Naive thymus-derived CD4-positive, alpha-beta T cell (primary cell): ENCODE results near the gene OFD1. TPM values are rescaled to one million over a fixed set of nuclear protein-coding genes. Genes with fewer than 3 reads are reported as not detected.

ENCODE experiments used
- ATAC-seq: fragments of 150-1000 bp; cut with Tn5 transposase; 2 replicates; pipeline ENCODE4 v1.10.0; 2021; ENCODE audit warnings: mild to moderate bottlenecking, moderate library complexity
- CTCF ChIA-PET: fragments of 350-600 bp; sonication (Branson Sonifier 250); formaldehyde crosslinking; loops from one replicate; lab custom pipeline; 2021; ENCODE audit warnings: antibody characterized with exemption; lab: Charles Lee
- POLR2A ChIA-PET: fragments of 350-600 bp; sonication (Branson Sonifier 250); formaldehyde crosslinking; loops from one replicate; lab custom pipeline; 2021; ENCODE audit warnings: antibody characterized with exemption, inconsistent platforms; lab: Charles Lee
- DNase-seq, 9 donors: peaks; one replicate each; pipeline versions ENCODE4 v3.0.0 to v3.0.0-alpha.2; 2020 to 2022; ENCODE audit warnings: mixed read lengths in 1 of 9
- H3K27ac ChIP-seq: one replicate; pipeline ENCODE4 v1.7.0; 2013; ENCODE audit warnings: mild to moderate bottlenecking, low read depth, low read length, moderate library complexity
- H3K27me3 ChIP-seq, 2 donors: one replicate each; pipeline ENCODE4 v1.7.0; 2013; ENCODE audit warnings: low read length in 2 of 2, mild to moderate bottlenecking in 2 of 2, moderate library complexity in 2 of 2; ENCODE audit not compliant: control insufficient read depth in 2 of 2, insufficient read depth in 2 of 2
- H3K36me3 ChIP-seq, 3 experiments: 1 replicate in 2 of 3; 2 replicates in 1 of 3; pipeline ENCODE4 v1.7.0; 2013; ENCODE audit warnings: low read length in 3 of 3, mild to moderate bottlenecking in 3 of 3, moderate library complexity in 1 of 3; ENCODE audit not compliant: insufficient read depth in 3 of 3, control insufficient read depth in 2 of 3
- H3K4me1 ChIP-seq, 2 donors: one replicate each; pipeline ENCODE4 v1.7.0; 2013; ENCODE audit warnings: low read length in 2 of 2, mild to moderate bottlenecking in 2 of 2, moderate library complexity in 1 of 2; ENCODE audit not compliant: control insufficient read depth in 2 of 2, insufficient read depth in 2 of 2
- H3K4me3 ChIP-seq: 2 replicates; pipeline ENCODE4 v1.7.0; 2013; ENCODE audit warnings: mild to moderate bottlenecking, low read length
- H3K9me3 ChIP-seq, 3 experiments: 1 replicate in 2 of 3; 2 replicates in 1 of 3; pipeline ENCODE4 v1.7.0; 2013; ENCODE audit warnings: low read length in 3 of 3; ENCODE audit not compliant: control insufficient read depth in 2 of 3
- H3K27ac Mint-ChIP-seq, 9 donors: one replicate each; pipeline ENCODE4 v1.8.0; 2020 to 2022; ENCODE audit warnings: mixed read lengths in 9 of 9, mild to moderate bottlenecking in 8 of 9, moderate library complexity in 5 of 9, inconsistent platforms in 2 of 9
- H3K27me3 Mint-ChIP-seq, 5 donors: one replicate each; pipeline ENCODE4 v1.8.0; 2021 to 2022; ENCODE audit warnings: mixed read lengths in 5 of 5, mild to moderate bottlenecking in 1 of 5
- H3K36me3 Mint-ChIP-seq, 5 donors: one replicate each; pipeline ENCODE4 v1.8.0; 2020 to 2022; ENCODE audit warnings: mixed read lengths in 5 of 5, mild to moderate bottlenecking in 3 of 5, inconsistent platforms in 1 of 5
- H3K4me1 Mint-ChIP-seq, 7 donors: one replicate each; pipeline ENCODE4 v1.8.0; 2020 to 2022; ENCODE audit warnings: mixed read lengths in 7 of 7, mild to moderate bottlenecking in 3 of 7, inconsistent platforms in 1 of 7
- H3K4me3 Mint-ChIP-seq, 10 donors: one replicate each; pipeline ENCODE4 v1.8.0; 2020 to 2022; ENCODE audit warnings: mild to moderate bottlenecking in 10 of 10, mixed read lengths in 10 of 10, moderate library complexity in 6 of 10, inconsistent platforms in 2 of 10
- H3K9me3 Mint-ChIP-seq, 11 donors: one replicate each; pipeline ENCODE4 v1.8.0; 2020 to 2022; ENCODE audit warnings: mixed read lengths in 11 of 11, mild to moderate bottlenecking in 4 of 11, inconsistent platforms in 1 of 11, moderate library complexity in 1 of 11
- intact Hi-C, 2 donors: fragments of 100-400 bp; cut with micrococcal nuclease; formaldehyde crosslinking; loops; one replicate each; pipeline ENCODE4 v1.15.1; 2023
- polyA plus RNA-seq, 2 donors: library from polyadenylated mRNA; unstranded; fragments of 300-500 nt; fragmentation: Illumina TruSeq; gene quantifications; one replicate each; pipeline ENCODE4 v1.2.3, GENCODE V29; 2021
- total RNA-seq, 6 experiments: library from RNA in 5 of 6; stranded (reverse) in 5 of 6; gene quantifications; 1 replicate in 5 of 6; 2 replicates in 1 of 6; pipeline ENCODE4 v1.2.3 and lab custom pipeline; 2021 to 2026

The OFD1 gene
- total and polyA plus RNA-seq, 7 experiments from 2014 or later: 30.4 to 142 (median 50.4) TPM

DNA sequence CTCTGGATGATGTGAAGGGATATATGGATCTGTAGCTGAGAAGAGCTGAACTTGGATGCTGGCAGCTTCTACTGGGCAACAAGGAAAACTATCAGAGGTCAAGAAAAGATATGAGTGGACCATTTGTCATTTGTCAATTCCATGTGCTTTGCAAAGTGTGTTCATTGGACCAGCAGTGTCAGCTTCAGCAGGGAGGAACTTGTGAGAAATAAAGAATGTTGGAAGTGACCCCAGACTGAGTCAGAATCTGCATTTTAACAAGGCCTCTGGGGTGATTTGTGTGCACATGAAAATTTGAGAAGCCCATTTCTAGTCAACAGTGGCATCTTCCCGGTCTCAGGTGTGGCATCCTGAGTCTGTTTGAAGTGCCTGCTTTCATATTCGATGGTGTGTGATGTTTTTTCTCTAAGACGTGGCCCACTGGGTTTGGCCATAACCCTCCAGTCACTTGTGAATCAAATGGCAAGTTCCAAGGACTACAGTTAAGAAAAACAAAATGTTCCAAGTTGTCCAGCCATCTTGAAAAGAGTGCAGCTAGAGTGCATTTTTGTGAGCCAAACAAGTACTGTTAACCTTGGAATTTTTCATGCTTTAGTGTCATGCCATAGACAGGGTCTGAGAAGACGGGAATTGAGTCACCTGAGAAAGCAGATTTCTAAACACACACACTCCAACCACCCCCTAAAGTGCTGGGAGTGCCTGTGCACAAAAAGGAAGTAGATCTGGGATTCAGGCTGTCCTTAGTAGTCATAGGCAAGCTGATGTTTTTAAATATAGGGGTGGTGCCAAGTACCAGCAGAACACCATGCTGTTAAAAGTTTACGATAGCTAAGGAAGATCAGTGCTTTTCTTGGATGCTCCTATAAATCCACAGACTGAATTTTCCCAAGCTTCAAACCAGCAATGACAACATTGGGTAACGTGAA lies 55.9 kb downstream of the OFD1 start:
- ATAC-seq (no peak), DNase-seq (no peak)
- Mint-ChIP-seq H3K27ac (no peak overlapping the region), H3K9me3 (peaks cover 0 to 2% (median 0%) of the 10 kb centered on the region in 11 donors), H3K4me3 (no peak overlapping the region), H3K36me3 (no peaks in the 10 kb centered on the region), H3K4me1 (no peaks in the 10 kb centered on the region), H3K27me3 (no peaks in the 10 kb centered on the region)
- CTCF ChIA-PET: no interaction called here
- POLR2A ChIA-PET: no interaction called here
- no peaks in the 10 kb centered on the region for H3K36me3 ChIP-seq
- H3K27me3 ChIP-seq: no peaks in the 10 kb centered on the region
- H3K4me1 ChIP-seq: no peaks in the 10 kb centered on the region
- H3K27ac ChIP-seq: no peak overlapping the region
- no peaks in the 10 kb centered on the region for H3K9me3 ChIP-seq
- H3K4me3 ChIP-seq: no peak overlapping the region
- intact Hi-C loops: no loop called here

DNA sequence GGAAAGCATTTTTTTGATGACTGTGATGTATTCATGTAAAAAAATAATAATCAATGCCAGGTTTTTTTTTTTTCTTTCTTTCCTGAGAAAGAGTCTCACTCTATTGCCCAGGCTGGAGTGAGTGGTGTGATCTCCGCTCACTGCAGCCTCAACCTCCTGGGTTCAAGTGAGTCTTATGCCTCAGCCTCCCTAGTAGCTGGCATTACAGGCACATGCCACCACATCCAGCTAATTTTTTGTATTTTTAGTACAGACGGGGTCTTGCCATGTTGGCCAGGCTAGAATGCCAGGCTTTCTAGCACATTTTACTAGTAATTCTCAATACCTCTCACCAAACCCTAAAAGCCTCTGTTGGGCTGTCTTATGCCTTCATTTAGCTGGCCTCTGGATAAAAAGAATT lies 56.6 kb downstream of the OFD1 start:
- Histone ChIP-seq H3K27me3 (no peaks in the 10 kb centered on the region), H3K36me3 (no peaks in the 10 kb centered on the region), H3K4me1 (no peaks in the 10 kb centered on the region), H3K27ac (no peak overlapping the region), H3K9me3 (no peaks in the 10 kb centered on the region), H3K4me3 (no peak overlapping the region)
- ChIA-PET POLR2A (no interaction called here), CTCF (no interaction called here)
- H3K36me3 Mint-ChIP-seq: no peaks in the 10 kb centered on the region
- DNase-seq (no peak), ATAC-seq (no peak)
- peaks cover 0 to 2% (median 0%) of the 10 kb centered on the region in 11 donors for H3K9me3 Mint-ChIP-seq
- H3K27ac Mint-ChIP-seq: no peak overlapping the region
- no peak overlapping the region for H3K4me3 Mint-ChIP-seq
- no peaks in the 10 kb centered on the region for H3K4me1 Mint-ChIP-seq
- no peaks in the 10 kb centered on the region for H3K27me3 Mint-ChIP-seq
- intact Hi-C loops: no loop called here

DNA sequence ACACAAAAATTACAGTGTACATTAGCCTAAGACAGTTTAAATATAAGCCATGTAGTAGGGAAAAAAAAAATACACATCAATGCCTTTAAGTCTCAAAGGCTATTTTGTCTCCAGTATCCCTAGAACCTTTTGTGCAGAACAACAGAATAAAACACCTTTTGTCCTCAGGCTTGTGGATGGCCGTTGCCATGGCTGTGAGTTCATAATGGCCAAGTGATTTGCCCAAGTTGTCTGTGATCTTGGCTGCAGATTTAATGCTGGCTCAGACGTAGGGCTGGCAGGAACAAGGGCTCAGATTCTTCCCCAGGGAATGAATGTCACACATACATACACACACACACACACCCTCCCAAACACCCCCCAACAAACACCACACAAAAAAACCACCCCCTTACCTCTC lies 57.0 kb downstream of the OFD1 start:
- Histone ChIP-seq H3K27me3 (no peaks in the 10 kb centered on the region), H3K9me3 (no peaks in the 10 kb centered on the region), H3K4me1 (no peaks in the 10 kb centered on the region), H3K4me3 (no peak overlapping the region), H3K36me3 (no peaks in the 10 kb centered on the region), H3K27ac (no peak overlapping the region)
- DNase-seq: no peak
- Mint-ChIP-seq H3K36me3 (no peaks in the 10 kb centered on the region), H3K27ac (no peak overlapping the region), H3K9me3 (peaks cover 0 to 2% (median 0%) of the 10 kb centered on the region in 11 donors), H3K4me1 (no peaks in the 10 kb centered on the region), H3K4me3 (no peak overlapping the region), H3K27me3 (no peaks in the 10 kb centered on the region)
- intact Hi-C loops: no loop called here
- CTCF ChIA-PET: no interaction called here
- no peak for ATAC-seq
- POLR2A ChIA-PET: no interaction called here

DNA sequence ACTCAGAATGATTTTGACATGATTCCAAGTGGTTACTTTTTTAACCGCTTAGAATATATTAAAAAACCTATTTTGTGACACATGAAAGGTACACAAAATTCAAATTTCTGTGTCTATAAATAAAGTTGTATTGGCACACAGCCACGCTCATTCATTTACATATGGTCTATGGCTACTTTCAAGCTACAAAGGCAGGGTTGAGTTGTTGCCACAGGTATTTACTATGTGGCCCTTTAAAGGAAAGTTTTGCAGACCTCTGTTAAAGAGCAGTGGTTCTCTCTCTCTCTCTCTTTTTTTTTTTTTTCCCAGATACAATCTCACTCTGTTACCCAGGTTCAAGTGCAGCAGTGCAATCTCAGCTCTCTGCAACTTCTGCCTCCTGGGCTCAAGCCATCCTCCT lies 59.3 kb downstream of the OFD1 start:
- no peaks in the 10 kb centered on the region for H3K36me3 ChIP-seq
- POLR2A ChIA-PET: no interaction called here
- no peak overlapping the region for H3K4me3 ChIP-seq
- H3K27ac ChIP-seq: no peak overlapping the region
- no peaks in the 10 kb centered on the region for H3K36me3 Mint-ChIP-seq
- no peaks in the 10 kb centered on the region for H3K9me3 ChIP-seq
- H3K4me1 Mint-ChIP-seq: no peaks in the 10 kb centered on the region
- H3K4me3 Mint-ChIP-seq: no peak overlapping the region
- peaks cover 0 to 1% (median 0%) of the 10 kb centered on the region in 5 donors for H3K27me3 Mint-ChIP-seq
- intact Hi-C loops: no loop called here
- peaks cover 0 to 3% (median 0%) of the 10 kb centered on the region in 11 donors for H3K9me3 Mint-ChIP-seq
- H3K27ac Mint-ChIP-seq: no peak overlapping the region
- no peak for DNase-seq
- no peaks in the 10 kb centered on the region for H3K4me1 ChIP-seq
- ATAC-seq: no peak
- CTCF ChIA-PET: no interaction called here
- no peaks in the 10 kb centered on the region for H3K27me3 ChIP-seq

DNA sequence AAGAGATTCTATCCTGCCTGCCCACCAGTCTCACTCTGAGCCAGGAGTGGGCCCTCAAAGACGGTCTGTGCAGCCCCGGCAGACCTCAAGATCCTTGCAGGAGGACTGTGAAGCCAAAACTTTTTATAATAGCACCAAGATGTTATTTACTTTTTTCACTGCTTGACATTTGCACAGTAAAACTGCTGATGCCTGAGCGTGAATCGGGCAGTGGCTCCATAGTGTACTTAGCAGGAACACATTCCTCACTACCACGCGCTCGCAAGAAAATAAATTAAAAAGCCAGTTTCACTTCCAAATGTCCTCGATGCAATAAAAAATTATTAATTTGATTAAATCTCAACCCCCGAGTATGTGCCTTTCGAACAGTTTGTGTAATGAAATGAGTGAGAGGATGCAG lies 59.9 kb downstream of the OFD1 start:
- H3K36me3 ChIP-seq: no peaks in the 10 kb centered on the region
- ChIA-PET CTCF (no interaction called here), POLR2A (no interaction called here)
- no peaks in the 10 kb centered on the region for H3K36me3 Mint-ChIP-seq
- H3K9me3 ChIP-seq: no peaks in the 10 kb centered on the region
- H3K27me3 ChIP-seq: no peaks in the 10 kb centered on the region
- intact Hi-C loops: no loop called here
- no peak overlapping the region for H3K4me3 ChIP-seq
- H3K9me3 Mint-ChIP-seq: peaks cover 0 to 3% (median 0%) of the 10 kb centered on the region in 11 donors
- no peak for DNase-seq
- no peaks in the 10 kb centered on the region for H3K4me1 ChIP-seq
- no peaks in the 10 kb centered on the region for H3K4me1 Mint-ChIP-seq
- no peak overlapping the region for H3K27ac Mint-ChIP-seq
- peaks cover 0 to 1% (median 0%) of the 10 kb centered on the region in 5 donors for H3K27me3 Mint-ChIP-seq
- no peak overlapping the region for H3K4me3 Mint-ChIP-seq
- no peak for ATAC-seq
- no peak overlapping the region for H3K27ac ChIP-seq

DNA sequence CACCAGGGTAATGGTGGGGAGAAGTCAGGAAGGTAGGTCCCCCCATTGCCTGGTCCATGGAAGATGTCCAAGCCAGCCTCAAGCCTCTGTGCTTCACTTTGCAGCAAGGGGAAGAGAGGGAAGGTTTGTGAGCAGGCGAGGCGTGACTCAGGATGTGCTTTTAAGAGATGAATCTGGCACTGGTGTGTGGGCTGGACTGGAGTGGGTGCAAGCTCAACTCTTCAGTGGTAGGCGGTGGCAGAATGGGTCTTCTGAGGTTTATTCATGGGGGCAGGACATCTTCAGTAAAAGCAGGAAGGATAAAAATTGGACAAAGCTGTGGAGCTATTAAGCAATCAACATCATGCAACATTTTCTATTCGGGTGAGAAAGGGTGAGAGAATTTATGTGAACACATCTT lies 63.0 kb downstream of the OFD1 start:
- Mint-ChIP-seq H3K4me1 (no peaks in the 10 kb centered on the region), H3K27me3 (peaks cover 0 to 1% (median 0%) of the 10 kb centered on the region in 5 donors), H3K36me3 (no peaks in the 10 kb centered on the region), H3K9me3 (peaks cover 0 to 8% (median 2%) of the 10 kb centered on the region in 11 donors), H3K4me3 (no peak overlapping the region), H3K27ac (no peak overlapping the region)
- no peaks in the 10 kb centered on the region for H3K27me3 ChIP-seq
- intact Hi-C loops: no loop called here
- no peak overlapping the region for H3K27ac ChIP-seq
- no peak for ATAC-seq
- no peak for DNase-seq
- H3K36me3 ChIP-seq: no peaks in the 10 kb centered on the region
- ChIA-PET CTCF (no interaction called here), POLR2A (no interaction called here)
- no peaks in the 10 kb centered on the region for H3K9me3 ChIP-seq
- no peaks in the 10 kb centered on the region for H3K4me1 ChIP-seq
- H3K4me3 ChIP-seq: no peak overlapping the region

DNA sequence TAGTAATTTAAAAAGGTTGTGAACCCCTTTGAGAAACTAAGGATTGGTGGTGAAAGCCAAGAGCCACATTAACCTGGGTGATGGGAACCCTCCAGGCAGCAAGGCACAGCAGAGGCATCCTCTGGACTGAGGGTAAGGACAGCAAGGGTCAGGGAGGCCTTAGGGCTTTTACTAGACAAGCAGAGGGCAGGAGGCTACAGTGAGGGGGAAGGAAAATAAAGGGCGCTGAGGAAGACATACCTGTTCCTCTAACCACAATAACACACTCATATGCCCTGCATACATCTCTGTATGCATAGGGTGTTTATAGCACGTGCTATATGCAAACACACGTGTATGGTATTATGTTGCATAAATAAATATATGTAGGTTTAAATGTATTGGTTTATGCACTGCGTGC lies 63.6 kb downstream of the OFD1 start:
- H3K4me1 ChIP-seq: no peaks in the 10 kb centered on the region
- CTCF ChIA-PET: no interaction called here
- H3K4me1 Mint-ChIP-seq: no peaks in the 10 kb centered on the region
- peaks cover 0 to 1% (median 0%) of the 10 kb centered on the region in 5 donors for H3K27me3 Mint-ChIP-seq
- no peaks in the 10 kb centered on the region for H3K9me3 ChIP-seq
- H3K27ac Mint-ChIP-seq: no peak overlapping the region
- DNase-seq (no peak), ATAC-seq (no peak)
- H3K27me3 ChIP-seq: no peaks in the 10 kb centered on the region
- no peak overlapping the region for H3K27ac ChIP-seq
- no peaks in the 10 kb centered on the region for H3K36me3 ChIP-seq
- H3K4me3 Mint-ChIP-seq: no peak overlapping the region
- peaks cover 0 to 8% (median 2%) of the 10 kb centered on the region in 11 donors for H3K9me3 Mint-ChIP-seq
- intact Hi-C loops: no loop called here
- no peaks in the 10 kb centered on the region for H3K36me3 Mint-ChIP-seq
- no peak overlapping the region for H3K4me3 ChIP-seq
- POLR2A ChIA-PET: no interaction called here
